HCEC 1CT (cell line): ENCODE results near the gene SNCA.
A peak's percentile ranks its signal among the peaks of the same experiment; 100 is the strongest.

Experiments used
- DNase-seq: peaks from one replicate; pipeline ENCODE4 v3.0.0-alpha.2; 2017

SNCA gene

GRCh38 chr4:89703829-89704590 is 133.0 kb downstream of the SNCA start:
- peak; percentile 17 for DNase-seq

DNA sequence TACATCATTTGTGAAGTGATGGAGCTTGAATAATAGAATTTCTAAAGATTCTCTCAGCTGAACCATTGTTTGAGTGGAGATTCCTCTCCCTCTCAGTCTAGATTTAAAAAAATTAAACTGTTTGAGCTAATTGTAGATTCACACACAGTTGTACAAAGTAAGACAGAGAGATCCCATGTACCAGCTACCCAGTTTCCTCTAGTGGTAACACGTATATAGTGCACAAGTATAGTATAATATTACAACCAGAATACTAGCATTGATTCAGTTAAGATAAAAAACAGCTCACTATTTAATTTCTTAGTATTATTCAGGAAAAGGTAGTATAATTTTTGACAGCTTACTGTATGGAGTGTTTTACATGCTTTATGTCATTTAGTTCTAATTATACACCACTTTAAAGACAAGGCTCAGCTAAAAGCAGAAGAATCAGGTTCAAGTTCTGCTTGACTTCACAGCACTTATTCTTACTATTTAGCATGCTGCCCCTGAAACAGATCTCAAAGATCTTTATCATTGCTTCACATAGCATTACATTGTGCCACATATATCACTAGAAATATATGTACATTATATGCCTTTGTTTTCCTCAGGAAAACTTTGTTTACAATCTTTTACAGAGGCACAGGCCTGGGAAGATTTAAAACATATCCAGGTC is 136.1 kb downstream of the SNCA start:
- no peak for DNase-seq

GRCh38 chr4:89685690-89686089 is 151.3 kb downstream of the SNCA start:
- DNase-seq: no peak

- DNase-seq: no peak
Measured at GRCh38 chr4:89685277-89685676, 151.7 kb downstream of the SNCA start.

- DNase-seq: no peak
Measured at GRCh38 chr4:89684536-89684935, 152.4 kb downstream of the SNCA start.

- DNase-seq: no peak
Measured at GRCh38 chr4:89682808-89683207, 154.2 kb downstream of the SNCA start.

- no peak for DNase-seq
Measured at GRCh38 chr4:89681671-89682070, 155.3 kb downstream of the SNCA start.

DNA sequence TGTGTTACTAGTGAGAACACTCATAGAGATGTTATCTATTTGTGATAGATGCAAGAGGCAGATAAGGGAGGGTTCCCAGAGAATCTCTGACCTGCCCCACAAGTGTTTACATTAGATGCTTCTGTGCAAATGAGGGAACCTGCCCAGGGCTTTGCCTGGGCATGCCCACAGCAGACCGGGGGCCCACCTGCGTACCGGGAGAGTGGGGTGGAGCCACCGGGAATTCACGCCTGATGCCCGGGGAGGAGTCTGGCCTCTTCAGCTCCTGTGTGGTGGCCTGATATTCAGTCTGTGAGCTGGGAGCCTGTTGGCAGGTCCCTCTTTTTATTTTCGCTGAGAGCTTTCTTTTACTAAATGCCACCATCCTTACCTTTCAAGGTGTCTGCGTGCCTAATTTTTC is 155.7 kb downstream of the SNCA start:
- no peak for DNase-seq

DNA sequence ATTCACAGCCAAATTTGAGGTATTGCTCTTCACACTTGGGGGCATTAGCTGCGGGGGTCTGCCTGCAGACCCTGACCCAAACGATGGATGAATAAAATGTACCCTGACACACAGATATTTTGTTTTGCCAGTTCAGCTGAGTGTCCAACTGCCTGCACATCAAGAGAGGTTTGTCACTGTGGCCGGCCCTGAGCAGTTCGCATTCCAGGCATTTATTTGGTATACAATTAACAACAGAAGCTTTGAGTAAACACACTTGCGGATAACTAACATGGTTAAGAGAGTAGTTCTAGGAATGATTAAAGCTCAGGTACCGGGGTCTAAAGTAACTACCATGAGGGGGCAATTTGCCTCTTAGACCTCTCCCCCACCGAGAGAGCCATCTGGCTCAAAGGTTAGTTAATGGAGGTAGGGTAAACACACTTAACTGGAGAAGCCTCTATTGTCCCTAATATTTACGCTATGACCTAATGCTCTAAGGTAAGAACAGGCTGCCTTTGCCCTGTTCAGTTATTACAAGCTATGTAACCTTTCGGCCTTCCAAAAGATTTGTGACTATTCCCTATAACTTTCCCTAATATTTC is 162.0 kb downstream of the SNCA start:
- no peak for DNase-seq
